GM18873 (cell line): ENCODE results near the gene STX18.
"Not testable (repeated sequence)": the region's sequence is repeated elsewhere in the genome, so short reads cannot be mapped to it uniquely, and the experiment has no call there.

Experiments
- ATAC-seq: cut with Tn5 transposase; IDR thresholded peaks from one replicate; pipeline ENCODE4 v1.9.1; 2021; ENCODE audit warnings: mild to moderate bottlenecking, moderate library complexity, moderate number of reproducible peaks; ENCODE audit not compliant: unreplicated experiment, low FRiP score

The STX18 gene

DNA sequence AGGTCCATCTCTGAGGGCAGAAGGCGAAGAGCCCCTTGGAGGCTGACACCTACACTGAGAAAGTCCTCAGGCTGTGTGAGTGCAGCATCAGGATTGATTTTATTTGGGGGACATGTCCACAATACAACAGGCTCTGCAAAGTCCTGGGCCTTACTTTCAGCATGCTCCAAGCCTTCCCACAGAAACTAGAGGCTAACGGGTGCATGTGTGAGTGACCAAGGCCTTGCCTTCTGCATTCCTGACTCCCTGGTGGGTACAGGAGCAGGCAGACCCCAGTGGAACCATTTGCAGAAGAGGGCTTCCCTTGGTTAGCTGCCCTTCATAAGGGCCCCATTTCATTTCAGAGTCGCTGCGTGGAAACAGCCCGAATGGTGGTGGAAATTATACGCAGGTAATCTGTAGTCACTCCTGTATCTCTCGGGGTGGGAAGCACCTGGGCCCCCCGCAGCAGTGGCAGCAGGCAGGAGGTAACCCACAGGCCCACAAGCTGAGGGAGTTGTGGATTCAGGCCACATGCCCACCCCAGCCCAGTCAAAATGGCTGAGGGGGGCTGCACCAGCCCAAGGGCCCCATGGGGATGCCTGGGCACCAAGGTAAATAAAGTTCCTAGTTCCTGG, 117.2 kb downstream of the STX18 start:
- no peak for ATAC-seq

DNA sequence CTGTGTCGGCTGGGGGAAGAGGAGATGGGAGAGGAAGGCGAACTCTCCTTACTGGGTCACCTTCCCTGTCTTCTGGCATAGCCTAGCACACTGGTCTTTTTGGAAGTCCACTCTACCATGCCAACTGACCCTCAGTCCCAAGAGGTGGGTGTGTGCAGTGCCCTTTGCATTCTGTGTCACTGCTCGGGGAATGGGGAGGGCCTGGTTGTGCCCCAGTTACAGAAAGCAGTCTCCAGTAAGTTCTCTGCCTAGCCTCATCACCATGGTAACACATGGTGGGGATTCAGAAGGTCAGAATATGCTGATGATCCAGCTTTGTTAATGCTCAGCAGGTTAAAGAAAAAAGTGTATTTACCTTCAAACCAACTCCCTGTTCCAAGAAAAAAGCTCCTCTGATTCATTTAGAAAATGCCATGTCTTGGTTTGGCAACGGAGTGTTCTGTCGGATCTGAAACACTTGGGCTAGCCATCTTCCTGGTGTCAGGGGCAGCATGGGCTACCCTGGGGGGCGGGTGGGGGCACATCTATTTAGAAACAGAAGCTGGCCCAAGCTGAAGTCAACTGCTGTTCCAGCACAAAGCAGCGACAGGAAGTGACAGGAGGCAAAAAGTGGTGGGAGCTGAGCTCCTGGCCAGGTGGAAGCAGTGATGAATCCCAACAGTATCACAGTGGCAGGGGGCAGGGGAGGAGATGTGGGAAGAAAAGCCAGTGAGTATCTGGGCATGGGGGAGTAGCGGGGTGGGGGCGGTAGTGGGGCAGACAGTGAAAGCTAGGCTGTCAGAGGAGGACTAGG, 117.9 kb downstream of the STX18 start:
- no peak for ATAC-seq

DNA sequence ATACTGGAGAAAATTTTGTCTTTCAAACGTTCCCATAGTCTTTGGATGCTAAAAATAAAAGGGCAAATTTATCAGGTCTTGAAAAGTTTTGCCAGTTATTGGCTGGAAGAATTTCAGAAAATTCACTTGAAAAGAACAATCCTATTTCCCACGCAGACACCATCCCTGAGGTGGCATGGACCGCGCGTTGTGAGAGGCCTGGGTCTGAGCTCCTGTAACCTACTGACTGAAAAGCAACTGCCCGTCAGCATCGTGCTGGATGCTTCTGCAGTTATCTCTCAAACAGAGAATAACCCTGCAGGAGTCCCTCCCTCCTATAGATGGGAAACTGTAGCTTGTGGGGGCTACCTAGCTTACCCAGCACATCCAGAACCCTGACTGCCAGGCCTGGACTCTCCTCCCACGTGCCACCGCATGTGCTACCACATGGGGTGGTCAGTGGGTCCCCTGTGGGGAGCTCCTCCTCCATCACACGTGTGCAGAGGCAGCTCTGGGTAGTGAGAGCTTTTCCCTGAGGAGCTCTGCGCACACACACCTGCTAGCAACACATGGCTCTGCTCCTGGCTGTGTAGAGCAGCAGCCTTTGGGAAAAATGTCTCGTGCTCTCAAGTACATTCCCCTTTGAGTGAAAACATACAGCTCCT, 118.9 kb downstream of the STX18 start:
- no peak for ATAC-seq

DNA sequence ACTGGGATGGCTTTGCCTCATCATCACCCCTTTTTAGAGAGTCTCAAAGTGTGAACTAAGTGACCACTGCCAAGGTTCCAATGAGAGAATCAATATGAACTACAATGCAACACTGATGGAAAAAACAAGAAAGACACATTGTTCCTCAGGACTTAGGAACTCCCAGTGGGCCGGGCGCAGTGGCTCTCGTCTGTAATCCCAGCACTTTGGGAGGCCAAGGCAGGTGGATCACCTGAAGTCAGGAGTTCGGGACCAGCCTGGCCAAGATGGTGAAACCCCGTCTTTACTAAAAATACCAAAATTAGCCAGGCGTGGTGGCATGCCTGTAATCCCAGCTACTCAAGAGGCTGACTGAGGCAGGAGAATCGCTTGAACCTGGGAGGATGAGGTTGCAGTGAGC, 119.7 kb downstream of the STX18 start:
- not testable (repeated sequence) for ATAC-seq

DNA sequence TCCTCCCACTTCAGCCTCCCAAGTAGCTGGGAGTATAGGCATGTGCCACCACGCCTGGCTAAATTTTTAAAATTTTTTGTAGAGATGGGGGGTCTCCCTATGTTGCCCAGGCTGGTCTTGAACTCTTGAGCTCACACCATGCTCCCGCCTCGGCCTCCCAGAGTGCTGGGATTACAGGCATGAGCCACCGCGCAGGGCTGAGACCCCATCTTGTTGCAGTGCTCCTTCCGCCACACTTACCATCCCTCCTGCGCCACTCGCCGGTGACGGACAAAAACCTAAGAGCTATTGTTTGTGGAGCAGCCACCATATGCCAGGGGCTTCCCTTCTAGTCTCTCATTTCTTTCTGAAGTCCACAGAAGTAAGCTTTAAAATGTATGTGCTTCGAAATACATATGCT, 120.5 kb downstream of the STX18 start:
- no peak for ATAC-seq

DNA sequence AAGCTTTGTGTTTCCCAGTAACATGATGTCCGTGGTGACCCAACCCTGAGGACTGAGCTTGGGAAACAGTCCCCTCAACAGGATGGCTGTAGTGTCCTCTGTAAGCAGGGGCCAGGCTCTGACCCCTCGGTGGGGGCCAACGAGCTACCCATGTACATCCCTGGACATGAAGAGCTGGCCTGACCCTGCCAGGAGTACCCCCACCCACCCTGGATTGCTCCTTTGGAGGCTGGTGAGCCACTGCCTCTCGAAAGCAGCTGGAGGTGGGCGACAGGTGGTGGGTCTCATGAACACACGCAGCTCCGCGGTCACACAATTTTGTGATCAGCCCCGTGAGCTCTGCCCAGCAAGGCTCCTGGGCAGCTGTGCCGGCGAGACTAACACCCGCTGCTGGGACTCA, 121.4 kb downstream of the STX18 start:
- no peak for ATAC-seq

DNA sequence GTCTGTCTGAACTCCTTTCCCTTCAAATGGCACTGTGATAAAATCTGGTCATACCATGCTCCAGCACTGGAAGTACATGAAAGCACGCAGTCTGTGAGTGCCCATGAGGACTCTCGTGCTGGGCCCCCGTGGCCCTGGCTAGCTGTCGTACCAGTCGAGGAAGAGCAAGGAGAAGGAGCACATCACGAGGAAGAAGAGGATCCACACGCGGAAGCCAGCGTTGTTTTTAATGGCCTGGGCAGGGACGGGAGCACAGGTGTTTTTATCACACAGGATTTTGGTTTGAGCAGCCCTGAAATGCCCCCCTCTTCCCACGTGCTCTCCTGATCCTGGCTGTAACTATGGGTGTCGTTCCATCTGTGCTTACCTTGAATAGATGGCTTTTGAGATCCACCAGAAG, 122.0 kb downstream of the STX18 start:
- ATAC-seq: no peak

DNA sequence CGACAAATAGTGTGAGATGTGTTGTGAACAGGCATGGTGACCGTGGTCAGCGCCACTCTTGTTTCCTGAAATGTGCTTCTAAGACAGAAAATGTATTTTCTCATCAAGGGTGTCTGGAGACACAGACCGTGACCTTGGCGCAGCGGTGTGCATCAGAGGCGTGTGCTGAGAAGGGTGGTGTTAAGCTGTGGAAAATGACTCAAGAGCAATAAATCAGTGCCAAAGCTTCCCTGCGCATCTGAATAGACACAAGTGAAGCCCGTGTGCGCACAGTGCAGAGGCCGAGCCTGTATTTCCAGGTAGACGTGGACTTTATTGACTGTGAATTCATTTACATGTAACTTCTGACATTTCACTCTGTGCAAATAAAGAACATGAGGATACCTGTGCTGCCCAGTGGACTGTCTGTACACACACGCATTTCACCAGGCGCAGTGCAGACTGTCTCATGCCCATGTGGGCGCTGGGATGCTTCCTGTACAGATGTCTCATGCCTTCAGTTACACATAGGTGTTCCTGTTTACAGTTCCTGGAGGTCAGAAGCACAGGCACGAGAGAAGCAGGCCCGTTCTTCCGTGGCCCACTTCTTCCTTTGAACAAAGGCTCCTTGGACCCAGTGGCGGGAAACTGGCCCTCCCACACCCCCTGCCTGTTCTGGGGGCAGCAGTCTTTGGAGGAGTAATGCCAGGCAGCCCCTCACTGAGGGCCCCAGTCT, 123.0 kb downstream of the STX18 start:
- ATAC-seq: no peak

DNA sequence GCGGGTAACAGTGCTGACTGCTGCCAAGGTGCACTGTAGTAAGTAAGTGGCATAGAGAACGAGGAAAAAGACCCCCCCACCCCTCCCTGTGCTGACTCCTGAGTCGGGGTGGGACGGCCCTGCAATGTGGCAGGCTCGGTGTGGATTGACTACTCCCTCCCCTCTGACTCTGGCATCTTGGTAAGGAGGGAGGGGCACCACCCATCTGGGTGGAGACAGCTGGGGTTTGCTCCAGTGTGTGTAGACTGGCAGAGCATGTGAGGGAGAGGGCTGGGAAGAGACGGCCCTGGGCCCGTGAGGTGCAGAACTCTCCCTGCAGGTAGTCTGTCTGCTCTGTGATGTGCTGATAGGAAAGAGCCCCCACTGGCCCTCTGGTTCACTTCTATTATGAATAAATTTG, 124.0 kb downstream of the STX18 start:
- no peak for ATAC-seq

DNA sequence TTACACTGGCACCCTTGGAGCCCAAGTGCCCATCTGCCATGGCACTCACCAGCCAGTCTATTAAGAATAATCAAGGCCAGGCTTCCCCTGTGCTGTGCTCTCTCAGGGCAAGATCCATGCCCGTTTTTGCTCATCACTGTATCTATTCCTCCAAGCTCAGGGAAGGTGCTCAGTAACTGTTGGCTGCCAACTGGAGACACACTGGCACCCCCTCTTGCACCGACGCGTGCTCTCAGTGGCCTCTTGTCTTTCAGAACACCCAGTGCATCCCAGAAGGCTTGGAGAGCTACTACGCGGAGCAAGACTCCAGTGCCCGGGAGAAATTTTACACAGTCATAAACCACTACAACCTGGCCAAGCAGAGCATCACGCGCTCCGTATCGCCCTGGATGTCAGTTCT, 124.9 kb downstream of the STX18 start:
- ATAC-seq: no peak

DNA sequence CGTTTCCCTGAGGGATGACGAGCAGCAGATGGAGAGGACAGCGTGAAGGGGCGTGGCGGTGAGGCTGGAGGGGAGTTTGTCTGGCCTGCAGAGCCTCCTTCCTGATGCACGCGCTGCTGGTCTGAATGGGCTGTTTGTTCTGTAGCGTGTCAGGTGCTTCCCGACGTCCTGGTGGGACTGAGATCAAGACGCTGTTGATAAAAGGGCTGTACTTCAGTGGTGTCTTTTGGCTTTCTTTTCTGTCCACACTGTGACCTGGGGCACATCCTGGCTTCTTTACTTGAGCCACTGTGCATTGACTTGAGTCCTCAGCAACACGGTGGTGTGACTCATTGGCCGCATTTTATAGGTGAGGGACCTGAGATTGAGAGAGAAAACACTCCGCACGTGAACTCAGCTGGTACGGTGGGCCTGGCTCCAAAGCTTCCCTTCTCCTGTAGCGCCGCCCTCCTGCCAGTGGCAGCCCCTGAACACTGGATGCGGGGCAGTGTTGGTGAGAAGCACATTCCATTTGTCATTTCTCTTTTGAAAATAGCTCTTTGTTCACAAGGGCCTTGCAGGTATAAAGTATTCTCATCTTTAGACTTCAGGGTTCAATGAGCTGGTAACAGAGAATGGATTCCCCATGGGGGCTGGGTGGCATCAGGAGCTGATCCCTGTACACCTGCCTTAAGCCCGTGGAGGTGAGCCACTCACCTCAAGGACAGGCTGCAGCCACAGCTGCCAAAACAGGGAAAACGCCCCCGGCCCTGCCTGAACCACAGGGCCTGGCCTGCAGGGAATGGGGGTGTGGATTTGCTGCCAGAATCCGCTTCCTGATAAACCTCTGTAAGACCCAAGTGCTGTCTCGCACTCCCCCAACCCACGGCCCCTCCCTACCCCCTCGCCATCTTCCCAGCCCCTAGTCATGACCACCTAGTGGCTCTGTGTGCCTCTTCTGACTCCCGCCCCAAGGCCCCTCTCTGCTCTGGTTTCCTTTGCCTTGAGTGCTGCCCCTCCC, 125.7 kb downstream of the STX18 start:
- no peak for ATAC-seq

DNA sequence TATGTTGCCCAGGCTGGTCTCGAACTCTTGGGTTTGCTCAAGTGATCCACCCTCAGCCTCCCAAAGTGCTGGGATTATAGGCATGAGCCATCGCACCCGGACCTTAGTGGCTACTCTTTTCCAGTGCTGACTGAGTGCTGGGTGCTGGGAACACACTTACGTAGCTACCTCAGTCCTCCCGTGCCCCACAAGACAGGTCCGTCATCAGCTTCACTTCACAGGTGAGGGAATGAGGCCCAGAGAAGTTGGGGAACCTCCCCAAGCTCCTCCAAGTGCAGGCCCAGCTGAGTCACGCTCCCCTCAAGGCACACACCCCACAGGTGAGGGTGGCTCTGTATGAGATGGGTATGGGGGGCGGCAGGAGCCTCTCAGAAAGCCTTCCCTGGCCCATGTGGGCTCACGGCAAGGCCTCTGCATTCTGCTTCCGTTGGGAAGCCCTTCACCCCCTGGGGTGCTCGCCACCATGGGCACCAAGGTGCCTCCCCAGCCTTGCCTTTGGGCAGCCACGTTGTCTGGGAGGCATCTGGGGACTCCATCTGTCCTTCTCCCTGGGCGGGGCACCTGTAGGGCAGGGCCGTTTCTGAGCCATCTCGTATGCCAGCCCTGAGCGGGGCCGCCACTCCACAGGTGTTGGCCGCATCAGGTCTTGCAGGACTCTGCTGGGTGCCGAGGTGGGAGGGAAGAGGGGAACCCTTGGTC, 126.6 kb downstream of the STX18 start:
- no peak for ATAC-seq

DNA sequence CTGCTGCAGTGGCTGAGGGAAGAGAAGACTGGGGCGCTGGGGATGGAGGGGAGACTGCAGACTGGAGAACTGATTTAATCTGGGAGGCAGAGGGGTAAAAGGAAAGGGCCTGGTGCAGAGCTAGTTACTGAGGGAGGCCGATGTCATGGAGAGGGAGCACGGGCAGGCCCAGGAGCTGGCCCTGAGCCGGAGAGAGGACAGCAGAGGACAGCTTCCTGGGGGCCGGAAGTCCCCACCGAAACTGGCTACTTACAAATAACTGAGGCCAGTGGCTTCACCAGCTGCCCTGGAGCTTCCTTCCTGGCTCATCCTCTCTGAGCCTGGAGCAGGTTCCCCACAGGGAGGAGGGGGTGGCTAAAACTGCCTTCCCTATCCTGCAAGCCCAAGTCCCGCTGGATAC, 128.0 kb downstream of the STX18 start:
- ATAC-seq: no peak

DNA sequence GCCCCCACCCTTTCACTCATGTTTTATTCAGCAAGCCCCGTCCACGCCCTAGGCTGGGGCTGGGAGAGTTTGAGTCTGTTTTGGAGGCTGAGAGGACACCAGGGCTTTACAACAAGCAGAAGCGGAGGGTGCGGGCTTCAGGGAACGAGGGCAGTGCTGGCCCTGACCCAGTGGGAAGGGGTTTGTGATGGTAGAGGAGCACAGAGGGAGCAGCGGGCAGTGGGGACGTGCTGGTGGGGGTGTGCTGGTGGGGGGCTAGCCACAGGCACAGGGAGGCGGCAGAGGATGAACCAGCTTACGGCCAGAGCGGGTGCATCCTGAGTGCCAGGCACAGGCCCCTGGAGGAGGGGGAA, 128.5 kb downstream of the STX18 start:
- no peak for ATAC-seq

DNA sequence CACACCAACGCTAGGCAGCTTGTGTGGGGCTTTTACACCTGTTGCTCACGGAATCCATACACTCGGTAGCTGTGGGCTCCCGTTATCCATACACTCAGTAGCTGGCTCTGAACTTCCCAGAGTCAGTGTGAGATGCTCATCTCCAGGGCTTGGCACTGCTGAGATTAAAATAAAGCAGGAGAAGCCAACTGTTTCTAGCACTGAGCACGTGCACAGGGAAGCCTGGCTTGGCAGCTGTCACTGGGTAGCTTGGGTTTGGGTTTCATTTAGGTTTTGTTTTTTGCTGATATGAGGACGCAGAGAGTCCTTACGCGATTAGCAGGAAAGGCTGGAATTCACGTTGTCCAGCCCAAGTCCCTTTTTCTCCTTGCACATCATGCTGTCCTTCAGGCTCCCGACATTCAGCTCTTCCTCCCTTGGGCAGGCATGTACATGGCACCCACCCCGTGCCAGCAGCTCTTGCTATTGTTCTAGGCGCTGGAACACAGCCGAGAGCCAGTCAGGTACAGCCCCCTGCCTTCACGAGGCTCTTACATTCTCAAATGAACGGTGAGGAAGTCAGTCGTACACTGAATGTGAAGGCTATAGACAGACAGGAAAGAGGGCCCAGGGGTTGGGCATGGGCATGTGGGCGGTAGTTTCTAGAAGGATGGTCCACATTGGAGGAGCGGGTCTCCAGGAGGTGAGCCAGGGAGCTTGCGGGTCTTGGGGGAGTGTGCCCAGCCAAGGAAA, 129.0 kb downstream of the STX18 start:
- ATAC-seq: no peak

DNA sequence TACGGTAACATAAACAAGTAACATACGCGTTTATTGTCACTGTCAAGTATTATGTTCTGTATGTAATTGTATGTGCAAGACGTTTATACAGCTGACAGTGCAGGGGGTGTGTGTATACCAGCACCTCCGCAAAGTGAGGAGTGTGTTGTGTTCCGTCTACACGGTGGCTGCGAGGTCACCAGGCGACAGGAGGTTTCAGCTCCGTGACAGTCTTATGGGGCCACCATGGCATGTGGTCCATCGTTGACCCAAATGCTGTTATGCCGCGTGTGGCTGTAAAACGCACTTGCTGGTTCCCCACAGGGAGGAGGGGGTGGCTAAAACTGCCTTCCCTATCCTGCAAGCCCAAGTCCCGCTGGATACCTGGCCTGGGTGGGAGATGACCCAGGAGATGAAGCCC, 129.9 kb downstream of the STX18 start:
- ATAC-seq: no peak

DNA sequence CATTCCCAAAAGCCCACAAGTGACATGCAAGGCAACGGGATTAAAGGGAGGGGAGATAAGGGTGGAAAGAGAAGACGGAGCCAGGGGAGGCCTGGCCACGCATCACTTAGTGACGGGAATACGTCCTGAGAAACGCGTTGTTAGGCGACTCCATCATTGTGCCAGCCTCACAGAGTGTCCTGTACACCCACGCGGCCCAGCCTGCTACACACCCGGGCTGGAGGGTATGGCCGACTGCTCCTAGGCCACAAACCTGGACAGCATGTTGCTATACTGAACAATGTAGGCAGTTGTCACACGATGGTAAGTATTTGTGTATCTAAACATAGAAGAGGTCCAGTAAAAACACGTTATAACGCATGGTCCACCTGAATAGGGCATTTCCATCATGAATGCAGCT, 131.6 kb downstream of the STX18 start:
- no peak for ATAC-seq

DNA sequence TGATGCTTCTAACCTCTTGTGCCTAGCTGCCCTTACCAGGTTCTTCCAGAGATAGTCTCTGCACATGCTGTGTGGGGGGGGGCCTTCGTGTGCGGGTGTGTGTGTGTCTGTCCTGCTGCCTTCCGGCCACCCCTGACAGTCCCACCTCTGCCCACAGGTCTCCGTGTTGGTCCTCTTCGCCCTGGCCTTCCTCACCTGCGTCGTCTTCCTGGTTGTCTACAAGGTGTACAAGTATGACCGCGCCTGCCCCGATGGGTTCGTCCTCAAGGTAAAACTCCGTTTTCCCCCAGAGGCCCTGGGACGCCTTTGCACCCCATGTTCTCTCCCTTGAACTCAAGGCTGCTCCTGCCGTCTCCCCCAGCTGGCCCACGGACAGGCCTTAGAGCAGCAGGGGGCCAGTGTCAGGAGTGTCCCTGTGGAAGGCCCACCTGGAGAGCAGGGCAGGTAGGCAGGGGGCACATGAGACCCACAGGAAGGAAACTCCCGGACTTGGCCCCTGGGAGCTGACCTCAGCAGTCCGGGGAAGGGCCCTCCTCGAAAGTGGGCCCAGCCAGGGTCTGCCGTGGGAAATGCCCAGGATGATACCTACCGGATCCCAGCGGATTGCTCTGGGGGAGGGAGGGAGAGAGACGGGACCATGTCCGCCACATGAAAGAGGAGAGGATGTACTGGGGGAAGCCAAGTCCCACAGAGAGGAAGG, 132.3 kb downstream of the STX18 start:
- ATAC-seq: no peak
